ENCODE results near the gene SREK1.
"Not testable (repeated sequence)": the region's sequence is repeated elsewhere in the genome, so short reads cannot be mapped to it uniquely, and the experiment has no call there.

Gene SREK1

GRCh38 chr5:66130493-66130892, 13.6 kb upstream of the SREK1 start:
- no peak for TF ChIP-seq ZFX (IDR thresholded peaks at IDR 0.05; ENCODE audit: borderline replicate concordance)
- TF ChIP-seq, protein P1, sequence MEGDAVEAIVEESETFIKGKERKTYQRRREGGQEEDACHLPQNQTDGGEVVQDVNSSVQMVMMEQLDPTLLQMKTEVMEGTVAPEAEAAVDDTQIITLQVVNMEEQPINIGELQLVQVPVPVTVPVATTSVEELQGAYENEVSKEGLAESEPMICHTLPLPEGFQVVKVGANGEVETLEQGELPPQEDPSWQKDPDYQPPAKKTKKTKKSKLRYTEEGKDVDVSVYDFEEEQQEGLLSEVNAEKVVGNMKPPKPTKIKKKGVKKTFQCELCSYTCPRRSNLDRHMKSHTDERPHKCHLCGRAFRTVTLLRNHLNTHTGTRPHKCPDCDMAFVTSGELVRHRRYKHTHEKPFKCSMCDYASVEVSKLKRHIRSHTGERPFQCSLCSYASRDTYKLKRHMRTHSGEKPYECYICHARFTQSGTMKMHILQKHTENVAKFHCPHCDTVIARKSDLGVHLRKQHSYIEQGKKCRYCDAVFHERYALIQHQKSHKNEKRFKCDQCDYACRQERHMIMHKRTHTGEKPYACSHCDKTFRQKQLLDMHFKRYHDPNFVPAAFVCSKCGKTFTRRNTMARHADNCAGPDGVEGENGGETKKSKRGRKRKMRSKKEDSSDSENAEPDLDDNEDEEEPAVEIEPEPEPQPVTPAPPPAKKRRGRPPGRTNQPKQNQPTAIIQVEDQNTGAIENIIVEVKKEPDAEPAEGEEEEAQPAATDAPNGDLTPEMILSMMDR (IDR thresholded peaks at IDR 0.05) = no peak

GRCh38 chr5:66134407-66134861, 9.7 kb upstream of the SREK1 start:
- no peak overlapping the region for H3K27ac ChIP-seq
- no peak for TF ChIP-seq ZFX (IDR thresholded peaks at IDR 0.05; ENCODE audit: borderline replicate concordance)
- TF ChIP-seq, protein P1 (IDR thresholded peaks at IDR 0.05) = no peak

More at GRCh38 chr5:66130493-66130892, 13.6 kb upstream of the SREK1 start:
- no peak overlapping the region for H3K27ac ChIP-seq

GRCh38 chr5:66136053-66136452, 8.0 kb upstream of the SREK1 start:
- no peak overlapping the region for H3K27ac ChIP-seq
- TF ChIP-seq ZFX (IDR thresholded peaks at IDR 0.05; ENCODE audit: borderline replicate concordance) = no peak
- TF ChIP-seq, protein P1 (IDR thresholded peaks at IDR 0.05) = no peak

DNA sequence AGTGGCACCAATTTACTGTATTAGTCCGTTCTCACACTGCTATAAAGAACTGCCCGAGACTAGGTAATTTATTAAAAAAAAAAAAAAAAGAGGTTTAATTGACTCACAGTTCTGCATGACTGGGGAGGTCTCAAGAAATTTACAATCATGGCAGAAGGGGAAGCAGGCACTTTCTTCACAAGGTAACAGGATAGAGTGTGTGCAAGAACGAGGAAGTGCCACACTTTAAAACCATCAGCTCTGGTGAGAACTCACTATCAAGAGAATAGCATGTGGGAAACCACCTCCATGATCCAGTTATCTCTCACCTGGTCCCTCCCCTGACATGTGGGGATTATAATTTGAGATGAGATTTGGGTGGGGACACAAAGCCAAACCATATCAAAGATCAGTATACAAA, 7.2 kb upstream of the SREK1 start:
- not testable (repeated sequence) for H3K27ac ChIP-seq

DNA sequence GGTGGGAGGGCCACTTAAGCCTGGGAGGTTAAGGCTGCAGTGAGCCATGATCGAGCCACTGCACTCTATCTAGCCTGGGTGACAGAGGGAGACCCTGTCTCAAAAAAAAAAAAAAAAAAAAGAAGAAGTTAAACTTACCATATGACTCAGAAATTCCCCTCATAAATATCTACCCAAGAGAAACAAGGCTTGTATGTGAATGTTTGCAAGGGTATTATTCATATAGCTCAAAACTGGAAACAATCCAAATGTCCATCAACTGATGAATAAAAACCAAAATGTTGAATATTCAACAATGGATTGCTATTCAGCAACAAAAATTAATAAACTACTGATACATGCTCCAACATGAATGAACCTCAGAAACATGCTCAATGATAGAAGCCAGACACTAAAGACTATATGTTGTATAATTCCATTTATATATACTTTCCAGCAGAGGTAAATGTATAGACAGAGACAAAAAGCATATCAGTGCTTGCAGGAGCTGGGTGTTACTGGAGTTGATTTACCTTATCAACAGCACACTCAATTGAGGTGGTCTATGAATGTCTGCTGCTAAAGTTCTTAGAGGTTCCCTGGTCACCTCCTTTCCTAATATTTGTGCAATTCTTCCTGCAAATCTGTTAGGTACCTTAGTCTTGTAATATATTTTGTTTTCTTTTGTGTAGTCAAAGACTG, 5.3 kb upstream of the SREK1 start:
- TF ChIP-seq ZFX (IDR thresholded peaks at IDR 0.05; ENCODE audit: borderline replicate concordance) = no peak
- TF ChIP-seq, protein P1 (IDR thresholded peaks at IDR 0.05) = no peak
- H3K27ac ChIP-seq = no peak overlapping the region

- H3K27ac ChIP-seq = no peak overlapping the region
- TF ChIP-seq, protein P1 (IDR thresholded peaks at IDR 0.05) = no peak
- no peak for TF ChIP-seq ZFX (IDR thresholded peaks at IDR 0.05; ENCODE audit: borderline replicate concordance)
Observed at GRCh38 chr5:66139318-66139712, 4.8 kb upstream of the SREK1 start.

- TF ChIP-seq, protein P1 (IDR thresholded peaks at IDR 0.05) = no peak
- no peak for TF ChIP-seq ZFX (IDR thresholded peaks at IDR 0.05; ENCODE audit: borderline replicate concordance)
- H3K27ac ChIP-seq = no peak overlapping the region
Observed at GRCh38 chr5:66142417-66142816, 1.7 kb upstream of the SREK1 start.

All from 22Rv1 (cell line).